Ureter (tissue), 1 donor: ENCODE data around the gene KNDC1. TPM values are rescaled to one million over a fixed set of nuclear protein-coding genes. Genes with fewer than 3 reads are reported as not detected.
"Not testable (repeated sequence)": the region's sequence is repeated elsewhere in the genome, so short reads cannot be mapped to it uniquely, and the experiment has no call there.

ENCODE experiments used
- DNase-seq: peaks from one replicate; pipeline ENCODE4 v3.0.0-alpha.2; 2020; ENCODE audit warnings: low spot score
- total RNA-seq: library from RNA; stranded (reverse); gene quantifications from one replicate; pipeline ENCODE4 v1.2.4, GENCODE V29; 2023
- donor health status: DM: yes; HTN: yes; CAD: no.

KNDC1 gene
- total RNA-seq, 1 donor from 2014 or later: 2.2 TPM

DNA sequence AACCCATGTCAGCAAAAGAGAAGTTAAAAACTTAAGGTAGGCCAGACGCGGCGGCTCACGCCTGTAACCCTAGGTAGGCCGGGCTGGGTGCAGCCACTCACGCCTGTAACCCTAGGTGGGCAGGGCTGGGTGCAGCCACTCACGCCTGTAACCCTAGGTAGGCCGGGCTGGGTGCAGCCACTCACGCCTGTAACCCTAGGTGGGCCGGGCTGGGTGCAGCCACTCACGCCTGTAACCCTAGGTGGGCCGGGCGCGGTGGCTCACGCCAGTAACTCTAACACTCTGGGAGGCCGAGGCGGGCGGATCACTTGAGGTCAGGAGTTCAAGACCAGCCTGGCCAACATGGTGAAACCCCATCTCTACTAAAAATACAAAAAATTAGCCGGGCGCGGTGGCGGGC is 61.7 kb downstream of the KNDC1 start:
- DNase-seq: not testable (repeated sequence)

DNA sequence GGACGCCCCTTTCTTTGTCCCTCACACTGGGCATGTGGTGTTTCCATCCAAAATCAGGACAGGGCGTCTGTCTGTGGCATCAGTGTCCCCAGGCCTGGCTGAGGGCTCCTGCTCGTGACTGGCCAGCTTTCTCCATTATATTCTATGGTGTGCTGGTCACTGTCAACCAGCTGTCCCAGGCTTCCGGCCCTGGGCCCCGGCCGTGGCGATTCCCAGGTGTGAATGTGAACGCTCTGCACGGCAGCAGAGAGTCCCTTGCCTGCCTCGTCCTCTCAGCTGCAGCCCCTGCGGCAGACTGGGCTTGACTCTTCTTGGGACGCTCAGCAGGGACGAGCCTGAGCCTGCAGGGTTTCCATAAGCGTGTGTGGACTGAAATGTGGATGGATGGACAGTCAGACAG is 64.1 kb downstream of the KNDC1 start:
- DNase-seq: no peak

DNA sequence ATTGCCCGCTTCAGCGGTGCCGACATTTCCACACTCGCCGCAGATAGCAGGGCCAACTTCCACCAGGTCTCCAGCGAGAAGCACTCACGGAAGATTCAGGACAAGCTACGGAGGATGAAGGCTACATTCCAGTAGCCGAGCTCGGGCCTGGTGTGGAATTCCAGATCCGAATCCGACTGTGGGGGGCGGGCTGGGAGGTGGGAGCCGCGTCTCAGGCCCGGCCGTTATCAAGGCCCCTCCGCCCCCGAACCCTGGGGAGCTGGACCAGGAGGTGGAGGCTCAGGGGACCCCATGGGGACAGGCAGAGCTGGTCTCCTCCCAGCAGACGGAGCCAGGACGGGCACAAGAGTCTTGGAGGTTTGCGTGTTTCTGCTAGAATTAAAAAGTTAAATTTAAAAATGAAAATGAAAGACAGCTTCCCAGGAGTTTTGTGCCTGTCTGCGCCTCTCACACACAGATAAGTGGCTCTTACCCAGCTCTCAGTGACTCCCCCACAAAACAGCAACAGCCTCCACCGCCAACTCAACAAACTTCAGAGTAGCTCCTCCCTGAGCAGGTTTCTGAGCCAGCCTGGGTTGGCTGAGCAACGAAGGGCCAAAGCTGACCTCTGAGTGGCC is 64.8 kb downstream of the KNDC1 start:
- no peak for DNase-seq

DNA sequence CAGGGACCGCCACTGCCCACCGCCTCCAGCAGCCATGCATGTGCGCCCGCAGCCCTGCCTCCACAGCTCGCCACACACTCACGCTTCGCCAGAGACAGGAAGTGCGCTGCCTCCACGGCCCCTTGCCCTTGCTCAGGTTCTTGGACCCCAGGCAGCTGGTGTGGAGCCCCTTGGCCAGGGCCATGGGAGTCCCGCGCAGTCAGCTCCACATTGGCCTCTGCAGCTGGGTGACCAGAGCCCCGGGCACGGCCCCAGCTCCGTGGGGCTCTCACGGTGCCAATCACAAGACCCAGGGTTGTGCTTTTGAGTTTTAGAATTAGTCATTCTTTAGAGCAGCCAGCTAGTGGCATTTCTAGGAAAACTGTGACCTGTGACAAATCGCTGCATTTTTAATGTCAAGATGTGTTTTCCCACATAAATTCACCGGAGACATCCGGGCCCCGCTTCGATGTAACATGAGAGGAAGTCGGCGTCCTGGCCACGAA is 65.7 kb downstream of the KNDC1 start:
- DNase-seq: no peak

DNA sequence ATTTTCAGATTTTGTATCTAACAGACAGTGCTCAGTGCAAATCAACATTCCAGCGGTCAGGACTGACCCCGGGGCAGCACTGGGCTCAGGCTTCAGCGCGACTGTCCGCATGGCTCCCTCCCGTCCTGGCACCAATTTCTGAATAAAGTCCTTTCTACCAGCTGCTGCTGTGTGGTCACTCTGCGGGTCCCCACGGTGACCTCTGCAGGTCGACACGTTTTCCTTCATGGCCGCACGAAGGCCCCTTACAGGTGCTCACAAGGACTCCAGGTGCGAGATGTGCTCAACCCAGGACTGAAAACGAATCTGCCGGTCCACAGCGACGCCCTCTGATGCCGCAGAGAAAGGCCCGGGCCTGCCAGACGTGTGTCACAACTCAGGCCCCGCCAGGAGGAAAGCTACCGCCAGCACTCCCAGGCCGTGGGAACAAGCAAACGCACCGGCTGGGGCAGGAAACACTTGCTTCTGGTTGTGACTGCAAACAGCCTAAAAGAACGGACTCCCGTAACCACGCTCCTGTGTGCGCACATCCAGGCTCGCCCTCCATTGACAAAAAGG is 66.3 kb downstream of the KNDC1 start:
- DNase-seq: no peak

DNA sequence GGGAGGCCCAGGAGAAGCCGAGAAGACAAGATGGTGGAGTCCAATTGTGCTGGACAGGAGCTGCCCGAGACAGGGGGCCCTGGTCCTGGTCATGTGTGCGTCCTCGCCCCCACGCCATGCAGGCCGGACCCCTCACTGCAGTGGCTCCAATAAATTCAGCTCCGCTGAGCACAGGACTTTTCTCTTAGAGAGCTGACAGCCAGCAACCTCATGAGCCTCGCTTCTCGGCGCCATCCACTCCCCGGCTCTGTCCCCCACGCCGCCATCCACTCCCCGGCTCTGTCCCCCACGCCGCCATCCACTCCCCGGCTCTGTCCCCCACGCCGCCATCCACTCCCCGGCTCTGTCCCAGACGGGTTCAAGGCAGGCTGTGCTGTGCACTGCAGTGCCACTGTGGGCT is 67.2 kb downstream of the KNDC1 start:
- DNase-seq: no peak

DNA sequence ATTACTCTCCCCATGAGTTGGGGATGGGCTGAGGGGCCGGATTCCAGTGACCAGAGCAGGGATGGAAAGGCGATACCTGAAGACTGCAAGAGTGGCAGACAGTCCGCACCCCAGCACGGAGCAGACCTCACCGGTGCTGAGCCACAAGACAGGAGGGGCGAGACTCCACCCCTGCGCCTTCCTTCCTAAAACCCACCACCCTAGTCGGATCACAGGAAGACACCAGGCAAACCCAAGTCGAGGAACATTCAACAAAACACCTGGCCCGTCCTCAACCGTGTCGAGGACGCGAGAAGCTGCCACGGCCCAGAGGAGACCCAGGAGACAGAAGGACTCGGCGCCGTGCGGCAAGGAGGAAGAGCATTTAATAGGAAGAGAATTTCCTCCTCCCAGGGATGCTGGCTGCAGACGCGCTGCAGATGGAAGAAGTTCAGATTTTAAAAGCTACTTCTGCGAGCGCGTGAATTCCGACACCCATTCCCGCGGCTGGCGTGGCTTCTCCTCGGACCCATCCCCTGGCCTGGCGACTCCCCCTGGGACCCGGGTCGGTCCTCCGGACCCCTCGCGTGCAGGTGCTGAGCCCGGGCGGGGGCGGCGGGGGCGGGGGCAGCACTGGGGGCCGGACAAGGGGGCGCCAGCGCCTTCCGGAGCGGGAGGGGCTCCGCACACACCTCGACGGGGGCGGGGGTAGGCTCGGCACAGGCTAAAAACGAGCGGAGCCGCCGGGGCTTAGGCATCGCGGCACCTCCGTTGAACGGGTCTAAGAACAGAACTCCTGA is 69.4 kb downstream of the KNDC1 start:
- DNase-seq: no peak

DNA sequence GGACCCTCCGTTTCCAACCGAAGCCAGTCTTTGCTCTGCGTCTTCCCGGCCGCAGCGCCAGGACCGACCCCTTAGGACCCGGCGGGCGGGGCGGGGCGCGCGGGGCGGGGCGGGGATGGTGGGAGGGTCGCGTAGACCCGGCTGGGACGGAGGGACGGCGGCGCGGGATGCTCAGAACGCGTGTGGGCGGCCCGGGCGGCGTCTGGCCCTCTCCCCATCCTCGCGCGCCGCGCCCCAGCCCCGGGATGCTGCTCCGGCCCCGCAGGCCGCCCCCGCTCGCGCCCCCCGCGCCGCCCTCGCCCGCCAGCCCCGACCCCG is 70.0 kb downstream of the KNDC1 start, which contains the start of gene UTF1:
TSS of gene UTF1 (plus strand) at position 174 of the 318 bp plus-strand sequence. CDS start at position 246, 72 bp downstream.
- no peak for DNase-seq

DNA sequence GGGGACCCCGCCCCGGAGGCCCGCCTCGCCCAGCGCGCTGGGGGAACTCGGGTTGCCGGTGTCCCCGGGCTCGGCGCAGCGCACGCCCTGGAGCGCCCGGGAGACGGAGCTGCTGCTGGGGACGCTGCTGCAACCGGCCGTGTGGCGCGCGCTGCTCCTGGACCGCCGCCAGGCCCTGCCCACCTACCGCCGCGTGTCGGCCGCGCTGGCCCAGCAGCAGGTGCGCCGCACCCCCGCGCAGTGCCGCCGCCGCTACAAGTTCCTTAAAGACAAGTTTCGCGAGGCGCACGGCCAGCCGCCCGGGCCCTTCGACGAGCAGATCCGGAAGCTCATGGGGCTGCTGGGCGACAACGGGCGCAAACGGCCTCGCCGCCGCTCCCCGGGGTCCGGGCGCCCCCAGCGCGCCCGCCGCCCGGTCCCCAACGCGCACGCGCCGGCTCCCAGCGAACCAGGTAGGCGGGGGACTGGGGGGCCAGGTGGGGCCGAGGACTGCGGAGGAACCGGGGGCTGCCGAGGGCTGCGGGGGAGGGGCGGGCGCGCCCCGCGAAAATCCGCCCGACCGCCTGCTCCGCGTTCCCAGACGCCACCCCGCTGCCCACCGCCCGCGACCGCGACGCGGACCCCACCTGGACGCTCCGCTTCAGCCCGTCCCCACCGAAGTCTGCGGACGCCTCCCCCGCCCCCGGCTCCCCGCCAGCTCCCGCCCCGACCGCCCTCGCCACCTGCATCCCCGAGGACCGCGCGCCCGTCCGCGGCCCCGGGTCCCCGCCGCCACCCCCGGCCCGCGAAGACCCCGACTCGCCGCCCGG is 70.6 kb downstream of the KNDC1 start:
- DNase-seq: no peak

DNA sequence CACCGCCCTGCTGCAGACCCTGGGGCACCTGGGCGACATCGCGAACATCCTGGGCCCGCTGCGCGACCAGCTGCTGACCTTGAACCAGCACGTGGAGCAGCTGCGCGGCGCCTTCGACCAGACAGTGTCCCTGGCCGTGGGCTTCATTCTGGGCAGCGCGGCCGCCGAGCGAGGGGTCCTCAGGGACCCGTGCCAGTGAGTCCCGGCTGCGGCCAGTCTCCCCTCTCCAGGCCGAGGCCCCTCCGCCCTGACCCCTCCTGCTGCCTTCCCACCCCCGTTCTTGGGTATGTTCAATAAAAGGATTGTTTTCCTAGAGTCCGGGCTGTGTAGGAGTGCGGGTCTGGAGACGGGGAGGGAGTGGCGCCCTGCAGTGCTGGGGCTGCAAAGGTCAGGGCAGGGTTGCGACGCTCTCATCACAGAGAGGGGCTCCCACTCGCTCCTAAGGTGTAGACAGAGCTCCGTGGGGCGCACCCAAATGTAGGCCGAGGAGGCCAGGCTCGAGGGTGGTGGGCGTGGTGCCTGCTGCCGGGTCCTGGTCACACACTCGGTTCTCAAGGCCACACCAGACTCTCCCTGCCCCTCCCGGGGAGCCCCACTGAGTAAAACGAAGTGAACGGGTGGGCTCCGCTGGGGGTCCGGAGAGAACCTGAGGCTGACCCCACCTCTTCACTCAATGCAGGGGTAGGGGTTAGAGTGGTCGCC is 71.4 kb downstream of the KNDC1 start:
- no peak for DNase-seq

DNA sequence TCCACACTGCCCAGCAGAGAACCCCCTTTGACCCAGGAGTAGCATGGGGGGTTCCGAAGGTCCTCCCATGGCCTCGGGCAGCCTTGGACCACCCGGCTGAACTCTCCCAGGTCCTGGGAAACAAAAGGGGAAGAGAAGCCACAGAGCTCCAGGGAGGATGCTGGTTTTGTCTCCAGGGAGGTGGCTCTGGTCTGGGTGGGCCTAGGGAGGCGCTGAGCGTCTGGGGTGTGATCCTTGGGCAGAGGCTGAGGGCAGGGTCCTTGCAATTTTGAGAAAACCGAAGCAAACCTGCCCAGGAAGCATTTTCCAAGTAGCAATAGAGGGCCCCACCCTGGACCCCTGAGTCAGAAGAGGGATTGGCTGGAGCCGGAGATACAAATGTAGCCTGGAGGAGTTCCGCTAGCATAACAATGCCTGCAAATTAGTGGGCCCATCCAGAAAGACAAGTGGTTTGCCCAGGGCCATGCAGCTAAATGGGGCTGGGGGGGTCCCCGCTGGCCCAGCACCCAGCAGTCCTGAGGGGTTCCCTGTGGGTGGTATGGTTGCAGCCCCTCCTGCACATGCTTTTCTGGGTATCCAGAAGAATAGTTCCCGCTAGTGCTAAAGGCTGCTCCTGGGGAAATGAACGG is 72.0 kb downstream of the KNDC1 start:
- no peak for DNase-seq

DNA sequence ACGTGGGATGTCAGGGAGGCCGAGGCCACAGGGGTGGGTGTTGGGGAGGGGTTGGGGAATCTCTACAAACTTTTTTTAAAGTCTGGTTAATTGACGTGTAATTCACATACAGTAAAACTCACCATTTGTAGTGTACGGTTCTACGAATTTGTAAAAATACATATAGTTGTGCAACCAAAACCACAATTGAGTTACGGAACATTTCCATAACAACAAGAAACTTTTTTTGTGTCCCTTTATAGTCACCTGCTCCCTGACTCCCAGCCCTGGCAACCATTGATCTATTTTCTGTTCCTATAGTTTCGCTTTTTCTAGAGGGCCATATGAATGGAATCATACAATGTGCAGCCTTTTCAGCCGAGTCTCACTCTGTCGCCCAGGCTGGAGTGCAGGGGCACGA is 74.8 kb downstream of the KNDC1 start:
- not testable (repeated sequence) for DNase-seq

DNA sequence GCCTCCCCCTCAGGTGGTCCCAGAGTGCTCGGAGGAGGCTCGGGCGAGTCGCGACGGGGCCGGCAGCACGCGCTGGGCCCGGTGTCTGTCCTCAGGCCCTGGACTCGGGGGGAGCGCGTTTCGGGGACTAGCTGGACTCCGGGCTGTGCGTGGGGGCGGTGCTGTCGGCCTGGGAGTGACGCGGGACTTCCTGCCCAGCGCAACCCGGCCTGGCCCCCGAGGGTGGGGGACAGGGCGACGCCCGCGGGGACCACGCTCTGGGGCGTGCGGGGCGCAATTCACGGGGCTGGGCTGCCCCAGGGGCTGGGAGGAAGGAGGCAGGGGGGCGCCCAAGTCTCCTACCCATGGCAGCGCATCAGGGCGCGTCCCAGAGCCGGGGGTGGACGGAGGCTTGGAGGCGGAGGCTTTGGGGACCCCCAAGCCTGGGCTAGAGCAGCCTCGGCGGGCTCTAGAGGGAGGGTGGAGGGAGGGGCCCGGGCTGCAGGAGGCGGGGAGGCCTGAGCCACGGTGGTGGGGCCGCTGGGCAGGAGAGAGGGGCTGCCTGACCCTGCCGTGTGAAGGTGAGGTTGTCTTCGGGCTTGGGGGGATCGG is 75.3 kb downstream of the KNDC1 start:
- DNase-seq: no peak

DNA sequence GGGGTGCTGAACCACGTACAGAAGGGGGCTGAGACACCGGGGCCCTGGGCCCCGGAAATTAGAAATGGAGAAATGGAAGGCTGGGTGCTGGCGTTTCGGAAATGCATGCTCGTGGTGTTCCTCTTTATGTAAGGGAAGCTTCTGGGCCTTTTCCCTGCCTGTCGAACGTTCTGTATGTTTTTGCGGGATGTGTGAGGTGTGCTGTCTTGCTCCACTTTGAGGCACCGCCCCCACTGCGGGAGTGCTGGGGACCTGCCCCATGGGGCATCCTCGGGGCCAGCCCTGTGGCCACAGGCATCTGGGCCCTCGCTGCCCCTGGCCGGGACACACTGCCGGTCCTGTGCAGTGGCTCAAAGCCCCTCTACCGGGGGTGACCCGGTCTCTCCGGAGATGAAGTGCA is 75.9 kb downstream of the KNDC1 start:
- no peak for DNase-seq

DNA sequence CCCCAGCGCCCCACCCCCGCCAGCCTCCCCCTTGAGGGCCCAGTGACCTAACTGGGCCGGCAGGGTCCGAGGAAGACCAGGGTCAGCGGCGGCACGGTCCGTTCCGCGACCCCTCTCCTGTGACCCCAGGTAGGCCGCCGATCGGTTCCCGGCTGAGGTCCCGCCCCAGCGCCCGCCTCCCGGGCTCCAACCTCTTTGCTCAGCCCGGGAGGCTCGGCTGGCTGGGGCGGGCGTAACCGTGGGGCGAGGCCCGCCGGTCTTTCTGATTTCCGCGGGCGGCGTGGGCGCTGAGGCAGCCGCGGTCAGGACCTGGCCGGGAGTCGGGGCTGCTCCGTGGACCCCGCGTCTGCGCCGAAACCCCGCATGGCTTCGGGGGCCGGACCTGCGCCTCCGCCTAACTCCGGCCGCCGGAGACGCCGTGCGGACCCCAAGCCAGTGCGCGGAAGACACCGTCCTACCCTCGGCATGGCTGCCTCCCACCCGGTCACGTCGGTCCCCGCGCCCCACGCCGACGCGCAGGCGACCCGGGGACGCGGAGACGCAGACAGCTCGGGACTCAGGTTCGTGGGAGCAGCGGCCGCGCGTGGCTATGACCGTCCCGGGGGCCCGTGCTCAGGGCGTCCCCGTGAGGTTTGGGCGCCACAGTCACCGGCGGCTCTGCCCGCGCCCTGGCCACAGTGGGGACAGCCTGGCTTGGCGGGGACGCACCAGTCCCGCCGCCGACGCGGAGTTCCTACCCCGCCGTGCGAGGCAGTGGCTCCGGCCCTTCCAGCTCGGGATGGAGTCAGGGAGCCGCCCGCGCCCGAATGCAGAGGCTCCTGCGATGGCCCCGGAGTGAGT is 76.6 kb downstream of the KNDC1 start:
- DNase-seq: no peak

DNA sequence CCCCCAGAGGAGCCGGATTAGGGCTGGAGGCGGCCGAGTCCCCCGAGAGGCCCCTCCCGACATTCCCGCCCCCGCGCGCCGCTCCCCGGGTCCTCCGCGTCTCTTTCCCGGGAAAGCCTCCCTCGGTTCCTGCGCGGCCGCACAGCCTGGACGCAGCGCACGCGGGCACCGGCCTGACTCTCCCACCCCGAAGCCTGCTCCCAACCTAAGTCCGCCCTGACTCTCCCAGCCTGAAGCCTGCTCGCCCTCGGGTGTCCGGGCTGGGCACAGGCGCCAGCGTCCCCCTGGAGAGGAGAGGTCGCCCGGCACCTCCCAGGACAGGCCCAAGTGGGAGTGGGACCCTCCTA is 77.2 kb downstream of the KNDC1 start:
- DNase-seq: no peak

DNA sequence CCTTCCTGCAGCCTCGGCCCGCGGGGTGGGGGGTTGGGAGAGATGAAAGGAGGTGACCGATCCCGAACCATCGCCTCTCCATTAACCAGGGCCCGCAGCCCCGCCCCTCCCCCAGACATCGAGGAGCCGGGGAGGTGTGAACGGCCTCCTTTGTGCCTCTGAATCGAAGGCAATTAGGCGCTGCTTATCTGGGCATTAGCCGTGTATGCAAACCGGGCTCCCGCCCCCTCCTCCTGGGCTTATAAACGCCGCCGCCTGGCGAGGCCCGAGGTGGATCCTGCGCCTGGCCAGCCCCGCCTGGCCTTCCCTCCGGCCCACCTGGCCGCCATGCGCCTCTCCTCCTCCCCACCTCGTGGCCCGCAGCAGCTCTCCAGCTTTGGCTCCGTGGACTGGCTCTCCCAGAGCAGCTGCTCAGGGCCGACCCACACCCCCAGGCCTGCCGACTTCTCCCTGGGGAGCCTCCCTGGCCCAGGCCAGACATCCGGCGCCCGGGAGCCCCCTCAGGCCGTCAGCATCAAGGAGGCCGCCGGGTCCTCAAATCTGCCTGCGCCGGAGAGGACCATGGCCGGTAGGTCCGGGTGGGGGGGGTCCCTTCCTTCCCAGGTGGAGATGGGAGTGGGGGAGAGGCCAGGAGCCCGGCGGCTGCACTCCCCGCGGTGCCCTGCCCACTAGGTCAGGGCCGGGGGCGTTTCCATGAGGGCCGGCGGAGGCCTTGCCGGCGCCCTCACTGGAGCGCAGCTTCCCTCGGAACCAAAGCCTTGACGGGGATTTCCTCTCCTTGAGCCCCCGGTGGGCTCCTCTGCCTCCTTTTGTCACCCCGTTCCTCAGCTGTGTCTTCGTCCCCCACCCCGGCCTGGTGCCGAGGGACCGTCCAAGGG is 77.8 kb downstream of the KNDC1 start, which contains the start of gene VENTX:
TSS of gene VENTX (plus strand) at position 268 of the 878 bp plus-strand sequence. CDS start at position 328, 60 bp downstream.
- no peak for DNase-seq

DNA sequence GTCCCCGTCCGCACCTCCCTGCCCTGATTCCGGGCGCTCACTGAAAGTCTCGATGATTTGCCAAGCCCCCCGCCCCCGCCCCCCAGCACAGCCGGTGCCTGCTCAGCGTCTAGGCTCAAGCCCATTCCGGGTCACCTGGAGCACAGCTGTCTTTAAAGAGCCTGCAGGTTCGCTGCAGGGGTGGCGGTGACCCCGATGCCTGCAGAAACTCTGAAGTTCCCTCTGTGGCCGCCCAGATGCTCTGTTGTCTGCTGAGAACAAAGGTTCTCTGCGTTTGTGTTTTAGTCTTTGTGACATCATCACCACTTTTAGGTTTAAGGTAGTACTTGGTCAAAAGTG is 78.4 kb downstream of the KNDC1 start:
- no peak for DNase-seq

DNA sequence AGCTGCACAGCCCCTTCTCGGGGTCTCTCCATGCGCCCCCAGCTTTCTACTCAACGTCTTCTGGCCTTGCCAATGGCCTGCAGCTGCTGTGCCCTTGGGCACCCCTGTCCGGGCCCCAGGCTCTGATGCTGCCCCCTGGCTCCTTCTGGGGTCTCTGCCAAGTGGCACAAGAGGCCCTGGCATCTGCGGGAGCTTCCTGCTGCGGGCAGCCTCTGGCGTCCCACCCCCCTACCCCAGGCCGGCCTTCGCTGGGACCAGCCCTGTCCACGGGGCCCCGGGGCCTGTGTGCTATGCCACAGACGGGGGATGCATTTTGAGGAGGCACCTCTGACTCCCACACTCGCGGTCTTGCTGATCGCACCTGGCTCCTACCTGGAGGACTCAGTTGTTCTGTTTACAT is 80.0 kb downstream of the KNDC1 start:
- no peak for DNase-seq
